Subcutaneous abdominal adipose tissue (tissue), 5 donors: Measurements from ENCODE around the gene KRT32.
A peak's percentile ranks its signal among the peaks of the same experiment; 100 is the strongest.

ENCODE experiments used
- H3K27ac ChIP-seq: one replicate; pipeline ENCODE4 v1.7.0; 2013; ENCODE audit warnings: low read depth, mild to moderate bottlenecking, inconsistent platforms, low read length, moderate library complexity
- H3K27me3 ChIP-seq, 5 donors: one replicate each; pipeline ENCODE4 v1.7.0; 2013; ENCODE audit warnings: low read length in 5 of 5, inconsistent platforms in 1 of 5; ENCODE audit not compliant: control insufficient read depth in 5 of 5, insufficient read depth in 4 of 5
- H3K36me3 ChIP-seq, 5 donors: one replicate each; pipeline ENCODE4 v1.7.0; 2013; ENCODE audit warnings: low read length in 5 of 5; ENCODE audit not compliant: control insufficient read depth in 5 of 5, insufficient read depth in 5 of 5
- H3K4me1 ChIP-seq, 5 donors: one replicate each; pipeline ENCODE4 v1.7.0; 2013; ENCODE audit warnings: low read length in 5 of 5, mild to moderate bottlenecking in 3 of 5, moderate library complexity in 1 of 5; ENCODE audit not compliant: control insufficient read depth in 5 of 5, insufficient read depth in 5 of 5
- H3K4me3 ChIP-seq, 5 donors: one replicate each; pipeline ENCODE4 v1.7.0; 2013; ENCODE audit warnings: low read length in 5 of 5, low read depth in 1 of 5
- H3K9ac ChIP-seq, 5 donors: one replicate each; pipeline ENCODE4 v1.7.0; 2013; ENCODE audit warnings: low read length in 5 of 5, mild to moderate bottlenecking in 4 of 5, moderate library complexity in 3 of 5
- H3K9me3 ChIP-seq, 5 donors: one replicate each; pipeline ENCODE4 v1.7.0; 2013; ENCODE audit warnings: low read length in 5 of 5; ENCODE audit not compliant: control insufficient read depth in 5 of 5
- donor health status: healthy.
- donor health status: healthy.
- donor health status: healthy.
- donor health status: healthy.
- donor health status: healthy.

KRT32 gene

DNA sequence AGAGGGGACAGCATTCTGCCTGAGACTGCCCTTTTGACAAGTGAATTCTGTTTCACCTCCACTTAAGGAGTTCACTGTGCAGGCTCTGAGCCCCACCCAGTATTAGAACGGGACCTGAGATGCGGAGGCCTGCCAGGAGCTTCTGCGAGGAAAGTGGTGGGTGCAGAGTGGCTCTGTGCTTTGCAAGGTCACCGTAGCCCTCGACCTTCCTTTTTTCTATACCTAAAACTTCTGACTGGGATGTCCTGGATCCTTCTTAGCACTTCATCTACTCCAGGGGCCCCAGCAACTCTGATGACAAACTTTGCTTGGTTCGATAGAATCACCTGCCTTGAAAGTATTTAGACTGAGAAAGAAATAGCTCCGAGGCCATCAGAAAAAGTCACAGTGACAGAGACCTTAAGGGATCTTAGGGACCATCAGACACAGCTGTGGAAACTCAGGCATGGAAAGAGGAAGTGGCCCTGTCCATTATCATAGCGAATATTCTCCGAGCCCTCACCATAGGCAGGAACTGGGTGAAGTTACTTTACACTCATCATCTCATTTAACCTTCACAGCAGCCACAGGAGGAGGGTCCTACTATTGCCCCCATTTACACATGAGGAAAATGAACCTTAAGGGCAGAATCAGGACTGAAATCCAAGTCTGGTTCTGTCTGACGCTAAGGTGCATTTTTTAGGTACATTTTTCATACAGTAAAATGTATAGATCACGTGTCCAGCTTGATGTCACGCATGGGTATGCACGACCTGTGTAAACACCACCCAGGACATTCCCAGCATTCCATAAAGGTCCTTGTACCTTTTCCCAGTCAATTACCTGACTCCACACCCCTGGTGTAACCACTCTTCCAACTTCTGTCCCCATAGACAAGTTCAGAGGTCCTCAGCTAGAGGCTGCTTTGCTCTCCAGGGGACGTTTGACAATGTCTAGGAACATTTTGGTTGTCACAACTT is 38.9 kb upstream of the KRT32 start:
- Histone ChIP-seq H3K36me3 (no peaks in the 10 kb centered on the region), H3K9me3 (no peaks in the 10 kb centered on the region), H3K4me3 (no peak overlapping the region), H3K27ac (no peak overlapping the region), H3K4me1 (no peaks in the 10 kb centered on the region), H3K9ac (no peak overlapping the region), H3K27me3 (peaks cover 0 to 9% (median 6%) of the 10 kb centered on the region in 5 donors)

DNA sequence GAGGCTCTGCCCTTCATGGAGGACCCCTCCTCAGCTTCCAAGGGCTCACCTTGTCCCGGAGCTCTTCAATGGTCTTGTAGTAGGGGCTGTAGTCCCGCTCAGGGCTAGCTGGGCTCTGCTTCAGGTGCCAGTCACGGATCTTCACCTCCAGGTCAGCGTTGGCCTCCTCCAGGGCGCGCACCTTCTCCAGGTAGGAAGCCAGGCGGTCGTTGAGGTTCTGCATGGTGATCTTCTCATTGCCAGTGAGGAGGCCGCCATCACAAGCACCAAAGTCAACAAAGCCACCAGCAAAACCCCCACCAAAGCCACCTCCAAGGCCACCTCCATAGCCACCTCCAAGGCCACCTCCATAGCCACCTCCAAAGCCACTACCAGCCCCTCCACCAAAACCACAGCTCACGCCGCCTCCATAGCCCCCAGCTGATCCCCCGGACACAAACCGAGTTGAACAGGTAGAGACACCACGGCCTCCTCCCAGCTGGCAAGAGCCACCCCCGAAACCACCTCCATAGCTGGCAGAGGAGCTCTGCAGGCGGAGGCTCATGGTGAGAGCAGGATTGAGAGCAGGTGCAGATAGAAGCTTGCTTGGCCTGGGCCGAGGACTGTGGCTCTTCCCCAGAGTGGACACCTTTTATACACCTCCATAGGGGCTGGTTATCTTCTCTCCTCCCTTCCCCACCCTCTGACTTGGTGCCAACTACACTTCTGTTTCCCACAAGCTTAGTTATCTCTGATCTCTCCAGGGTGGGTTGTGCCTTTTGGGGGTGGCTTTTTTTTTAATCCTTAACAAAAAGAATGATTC is 38.0 kb upstream of the KRT32 start, which contains the start of gene KRT13:
Gene KRT13, minus strand, starts transcription at position 606 of the 802 bp plus-strand sequence. Its CDS starts 62 bp downstream, at position 544.
- H3K9ac ChIP-seq, result no peak within 1 kb of the TSS
- no peaks in the 10 kb centered on the region for H3K4me1 ChIP-seq
- no peak within 1 kb of the TSS for H3K4me3 ChIP-seq
- H3K9me3 ChIP-seq, result no peaks in the 10 kb centered on the region
- no peak within 1 kb of the TSS for H3K27ac ChIP-seq
- peaks cover 1 to 10% (median 4%) of the 10 kb centered on the region in 5 donors for H3K27me3 ChIP-seq
- H3K36me3 ChIP-seq, result no peaks in the 10 kb centered on the region

DNA sequence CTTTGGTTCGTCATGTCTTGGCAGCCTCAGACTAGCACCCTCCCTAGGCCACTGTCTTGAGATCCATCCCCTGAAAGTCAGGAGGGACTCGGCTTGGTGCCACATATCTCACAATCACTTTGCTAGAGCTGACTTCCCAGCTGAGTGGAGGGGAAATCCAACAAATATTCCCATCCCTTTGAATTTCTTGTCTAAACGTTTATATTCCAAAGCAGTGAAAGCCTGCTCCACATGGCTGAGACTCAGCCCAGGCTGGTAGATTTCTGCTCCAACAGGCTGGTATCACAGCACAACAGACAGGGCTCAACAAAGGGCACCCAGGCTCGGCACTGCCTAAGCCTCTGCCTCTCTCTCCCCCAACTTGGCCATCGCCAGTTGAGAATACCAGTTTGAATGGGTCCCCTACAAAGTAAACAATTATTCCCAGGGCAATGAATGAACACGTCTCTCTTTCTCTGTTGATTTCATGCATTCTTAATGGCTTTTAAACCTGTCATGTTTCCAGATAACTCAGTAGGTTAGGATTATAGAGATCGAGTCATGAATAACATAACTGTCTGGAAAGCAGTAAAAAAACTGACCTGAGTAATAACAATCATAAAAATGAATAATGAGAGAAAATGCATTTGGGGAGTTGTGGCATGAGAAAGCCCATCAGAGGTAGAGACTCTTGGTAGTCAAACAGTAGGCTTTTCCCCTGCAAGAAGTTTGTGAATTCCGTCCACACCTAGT is 37.2 kb upstream of the KRT32 start:
- H3K4me3 ChIP-seq, result no peak overlapping the region
- no peaks in the 10 kb centered on the region for H3K4me1 ChIP-seq
- peaks cover 2 to 14% (median 7%) of the 10 kb centered on the region in 5 donors for H3K27me3 ChIP-seq
- no peaks in the 10 kb centered on the region for H3K36me3 ChIP-seq
- no peak overlapping the region for H3K27ac ChIP-seq
- no peak overlapping the region for H3K9ac ChIP-seq
- H3K9me3 ChIP-seq, result no peaks in the 10 kb centered on the region

DNA sequence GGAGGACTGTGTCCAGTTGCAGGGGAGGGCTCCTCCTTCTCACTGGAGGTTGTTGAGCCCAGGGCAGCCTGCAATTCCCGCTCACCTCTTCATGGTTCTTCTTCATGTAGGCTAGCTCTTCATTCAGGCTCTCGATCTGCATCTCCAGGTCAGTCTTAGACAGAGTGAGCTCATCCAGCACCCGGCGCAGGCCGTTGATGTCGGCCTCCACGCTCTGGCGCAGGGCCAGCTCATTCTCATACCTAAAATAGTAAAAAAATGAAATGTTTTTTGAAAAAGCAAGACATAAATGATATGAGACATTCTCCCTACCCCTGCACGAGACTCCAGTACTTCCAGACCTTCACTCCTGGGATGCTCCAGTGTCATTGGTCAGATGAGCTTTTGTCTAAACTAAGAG is 36.0 kb upstream of the KRT32 start:
- H3K9me3 ChIP-seq, result no peaks in the 10 kb centered on the region
- H3K4me3 ChIP-seq, result no peak overlapping the region
- no peaks in the 10 kb centered on the region for H3K36me3 ChIP-seq
- H3K27me3 ChIP-seq, result peaks cover 3 to 17% (median 9%) of the 10 kb centered on the region in 5 donors
- H3K27ac ChIP-seq, result no peak overlapping the region
- H3K4me1 ChIP-seq, result peaks cover 0 to 6% (median 0%) of the 10 kb centered on the region in 5 donors
- no peak overlapping the region for H3K9ac ChIP-seq

DNA sequence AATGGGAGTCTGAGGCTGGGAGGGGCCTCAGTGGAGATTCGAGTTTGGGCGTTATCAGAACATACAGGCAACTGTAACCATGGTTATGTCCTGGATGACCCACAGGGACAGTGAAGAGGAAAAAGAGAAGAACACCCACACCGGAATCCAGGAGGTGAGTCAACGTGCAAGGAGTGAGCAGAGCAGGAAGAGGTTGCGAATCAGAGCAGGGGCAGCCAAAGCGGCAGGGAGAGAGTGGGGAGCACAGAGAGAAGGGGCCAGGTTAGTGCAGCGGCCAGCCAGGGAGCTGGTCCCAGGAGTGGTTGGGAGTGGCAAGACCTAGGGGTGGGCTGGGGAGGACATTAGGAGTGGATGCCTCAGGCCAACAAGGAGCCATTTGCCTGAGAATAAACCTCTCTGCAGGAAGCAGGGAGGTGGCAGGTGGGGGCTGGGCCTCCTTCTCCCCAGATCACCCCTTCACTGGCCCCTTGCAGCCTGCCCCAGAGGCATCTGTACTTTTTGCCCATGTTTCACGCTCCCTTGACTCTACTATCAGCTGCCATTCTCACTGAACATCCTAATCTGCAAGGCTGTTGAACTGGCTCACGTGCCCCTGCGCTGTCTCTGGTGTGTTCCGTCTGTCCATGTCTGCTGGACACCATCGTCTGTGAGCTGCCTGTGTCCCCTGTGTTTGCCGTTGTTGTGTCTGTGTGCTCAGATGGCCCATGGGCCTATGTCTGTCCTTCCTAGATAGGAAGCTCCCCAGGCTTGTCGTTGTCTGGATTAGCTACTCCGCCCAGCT is 33.1 kb upstream of the KRT32 start:
- no peak overlapping the region for H3K9ac ChIP-seq
- no peaks in the 10 kb centered on the region for H3K9me3 ChIP-seq
- H3K4me1 ChIP-seq, result peaks cover 0 to 12% (median 4%) of the 10 kb centered on the region in 5 donors
- H3K27me3 ChIP-seq, result peaks cover 0 to 15% (median 10%) of the 10 kb centered on the region in 5 donors
- no peaks in the 10 kb centered on the region for H3K36me3 ChIP-seq
- H3K4me3 ChIP-seq, result no peak overlapping the region
- no peak overlapping the region for H3K27ac ChIP-seq

DNA sequence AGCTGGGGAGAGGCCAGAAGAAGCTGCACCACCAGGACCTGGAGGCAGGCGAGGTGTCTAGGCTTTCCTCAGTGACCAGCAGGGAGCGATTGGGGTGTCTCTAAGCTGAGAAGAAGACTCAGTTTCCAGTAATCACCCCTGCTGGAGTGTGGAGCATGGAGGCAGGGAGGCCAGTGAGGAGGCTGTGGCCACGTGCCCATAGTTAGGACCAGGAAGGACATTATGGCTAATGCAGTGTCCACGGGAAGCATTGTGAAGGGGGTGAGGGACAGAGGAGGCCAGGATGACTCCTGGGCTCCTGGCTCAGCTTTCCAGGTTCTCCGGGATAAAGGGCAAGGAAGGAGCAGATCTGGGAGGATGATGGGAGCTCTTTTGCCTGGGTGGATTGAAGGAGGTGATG is 32.5 kb upstream of the KRT32 start:
- peaks cover 0 to 12% (median 4%) of the 10 kb centered on the region in 5 donors for H3K4me1 ChIP-seq
- no peaks in the 10 kb centered on the region for H3K9me3 ChIP-seq
- no peak overlapping the region for H3K27ac ChIP-seq
- no peak overlapping the region for H3K9ac ChIP-seq
- H3K36me3 ChIP-seq, result no peaks in the 10 kb centered on the region
- no peak overlapping the region for H3K4me3 ChIP-seq
- peaks cover 0 to 15% (median 10%) of the 10 kb centered on the region in 5 donors for H3K27me3 ChIP-seq

DNA sequence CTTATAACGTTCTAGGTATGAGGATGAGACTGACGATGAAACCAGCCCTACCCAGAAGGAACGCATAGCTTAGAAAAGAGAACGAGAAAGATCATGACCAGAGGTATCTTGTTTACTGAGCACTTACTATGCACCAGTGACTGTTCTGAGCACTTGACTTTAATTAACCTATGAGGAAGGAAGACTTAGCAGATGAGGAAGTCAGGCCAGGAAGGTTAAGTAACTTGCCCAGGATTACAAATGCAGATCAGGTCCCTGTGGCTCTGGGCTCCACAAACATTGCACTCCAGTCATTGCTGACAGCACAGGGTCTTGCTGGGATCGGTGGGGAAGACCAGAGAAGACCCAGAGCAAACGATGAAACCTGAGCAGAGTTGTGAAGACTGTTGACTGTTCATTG is 31.1 kb upstream of the KRT32 start:
- no peak overlapping the region for H3K9ac ChIP-seq
- H3K36me3 ChIP-seq, result no peaks in the 10 kb centered on the region
- no peak overlapping the region for H3K27ac ChIP-seq
- peaks cover 0 to 14% (median 4%) of the 10 kb centered on the region in 5 donors for H3K4me1 ChIP-seq
- H3K9me3 ChIP-seq, result no peaks in the 10 kb centered on the region
- H3K27me3 ChIP-seq, result peaks cover 0 to 15% (median 10%) of the 10 kb centered on the region in 5 donors
- no peak overlapping the region for H3K4me3 ChIP-seq

DNA sequence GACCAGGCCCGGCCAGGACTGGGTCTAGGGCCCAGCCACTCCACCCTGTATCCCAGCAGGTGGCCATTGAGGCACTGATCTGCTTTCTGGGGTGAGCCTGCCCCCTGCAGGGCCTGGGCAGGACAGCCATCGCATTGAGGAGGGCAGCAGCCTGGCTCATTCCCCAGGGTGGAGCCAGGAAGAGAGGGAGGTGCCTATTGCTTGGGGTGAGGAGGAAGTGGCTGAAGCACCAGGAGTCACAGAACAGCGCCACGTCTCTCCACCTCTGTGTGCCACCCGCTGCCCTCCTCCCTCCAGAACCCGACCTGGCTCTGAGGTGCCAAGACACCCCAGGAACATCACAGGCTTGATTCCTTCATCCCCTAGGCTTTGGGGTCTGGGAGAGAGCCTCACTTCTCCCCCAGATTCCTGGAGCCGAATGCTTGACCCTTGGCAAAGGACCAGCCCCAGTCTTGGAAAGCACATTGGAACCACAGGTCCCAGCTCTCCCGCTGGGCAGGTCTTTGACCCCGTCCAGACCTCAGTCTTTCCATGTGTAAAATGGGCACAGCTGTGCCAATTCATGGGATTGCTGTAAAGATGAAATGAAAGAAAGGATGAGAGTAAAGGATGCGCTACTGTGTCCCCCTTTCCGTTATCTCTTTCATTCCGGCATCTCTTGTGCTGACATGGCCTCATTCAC is 29.8 kb upstream of the KRT32 start:
- H3K4me1 ChIP-seq, result peaks cover 0 to 26% (median 15%) of the 10 kb centered on the region in 5 donors
- H3K9me3 ChIP-seq, result no peaks in the 10 kb centered on the region
- H3K27ac ChIP-seq, result no peak overlapping the region
- no peak overlapping the region for H3K9ac ChIP-seq
- no peaks in the 10 kb centered on the region for H3K36me3 ChIP-seq
- H3K27me3 ChIP-seq, result peaks cover 0 to 15% (median 10%) of the 10 kb centered on the region in 5 donors
- peak overlapping the region in 1 of 5 donors; percentile 7 for H3K4me3 ChIP-seq
